Fibroblast of the aortic adventitia (primary cell): Measurements from ENCODE around the gene PIK3C2G. TPM values are rescaled to one million over a fixed set of nuclear protein-coding genes. Genes with fewer than 3 reads are reported as not detected.
"Not testable (repeated sequence)": the region's sequence is repeated elsewhere in the genome, so short reads cannot be mapped to it uniquely, and the experiment has no call there.

Experiments used
- DNase-seq: peaks from one replicate; pipeline ENCODE4 v3.0.0-alpha.2; 2010; ENCODE audit warnings: low read depth
- H3K4me3 ChIP-seq: 2 replicates; pipeline ENCODE4 v1.5.1; 2011; ENCODE audit warnings: low read depth, mild to moderate bottlenecking, control low read depth, low read length, moderate library complexity
- total RNA-seq: library from RNA; depleted of rRNA; stranded (reverse); fragments of >200 nt; gene quantifications from 2 replicates; pipeline ENCODE4 v1.2.3, GENCODE V29; 2012; ENCODE audit warnings: low replicate concordance
- TF ChIP-seq, protein P1 (sequence below): IDR thresholded peaks from 2 replicates; pipeline ENCODE4 v1.5.1; 2011; ENCODE audit warnings: mild to moderate bottlenecking, low read length, control low read depth, inconsistent platforms; ENCODE audit not compliant: insufficient read depth

The PIK3C2G gene
- total RNA-seq, 1 donor: 0.09 TPM

DNA sequence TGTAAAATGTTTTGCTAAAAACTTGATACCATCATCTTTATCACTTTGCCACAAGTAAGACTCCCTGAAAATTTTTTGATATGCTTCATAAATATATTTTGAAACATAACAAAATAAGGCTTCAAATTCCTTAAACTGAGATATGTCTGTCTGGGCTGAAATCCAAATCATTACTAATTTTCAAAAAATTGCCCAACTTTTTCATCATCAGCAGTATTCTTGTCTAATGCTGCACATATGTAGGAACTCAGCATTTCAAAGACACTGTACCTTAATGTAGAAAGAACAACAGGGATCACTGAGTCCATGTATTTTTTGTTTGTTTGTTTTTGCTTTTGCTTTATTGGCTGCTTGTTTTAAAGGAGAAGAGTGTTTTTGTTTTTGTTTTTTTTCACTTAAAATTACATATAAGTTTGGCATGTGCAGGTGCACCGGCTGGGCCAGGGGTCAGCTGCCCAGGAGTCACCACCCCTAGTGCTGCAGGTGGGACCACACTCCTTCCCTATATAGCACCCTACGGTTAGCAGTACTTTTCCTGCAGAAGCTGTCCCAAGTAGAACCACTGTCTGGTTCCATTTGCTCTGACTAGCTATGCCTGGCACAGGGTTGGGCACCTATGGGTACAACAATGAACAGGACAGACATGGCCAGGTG is 231.2 kb downstream of the PIK3C2G start:
- DNase-seq: peak; percentile 77
- TF ChIP-seq, protein P1, sequence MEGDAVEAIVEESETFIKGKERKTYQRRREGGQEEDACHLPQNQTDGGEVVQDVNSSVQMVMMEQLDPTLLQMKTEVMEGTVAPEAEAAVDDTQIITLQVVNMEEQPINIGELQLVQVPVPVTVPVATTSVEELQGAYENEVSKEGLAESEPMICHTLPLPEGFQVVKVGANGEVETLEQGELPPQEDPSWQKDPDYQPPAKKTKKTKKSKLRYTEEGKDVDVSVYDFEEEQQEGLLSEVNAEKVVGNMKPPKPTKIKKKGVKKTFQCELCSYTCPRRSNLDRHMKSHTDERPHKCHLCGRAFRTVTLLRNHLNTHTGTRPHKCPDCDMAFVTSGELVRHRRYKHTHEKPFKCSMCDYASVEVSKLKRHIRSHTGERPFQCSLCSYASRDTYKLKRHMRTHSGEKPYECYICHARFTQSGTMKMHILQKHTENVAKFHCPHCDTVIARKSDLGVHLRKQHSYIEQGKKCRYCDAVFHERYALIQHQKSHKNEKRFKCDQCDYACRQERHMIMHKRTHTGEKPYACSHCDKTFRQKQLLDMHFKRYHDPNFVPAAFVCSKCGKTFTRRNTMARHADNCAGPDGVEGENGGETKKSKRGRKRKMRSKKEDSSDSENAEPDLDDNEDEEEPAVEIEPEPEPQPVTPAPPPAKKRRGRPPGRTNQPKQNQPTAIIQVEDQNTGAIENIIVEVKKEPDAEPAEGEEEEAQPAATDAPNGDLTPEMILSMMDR: no peak
- H3K4me3 ChIP-seq: no peak overlapping the region

DNA sequence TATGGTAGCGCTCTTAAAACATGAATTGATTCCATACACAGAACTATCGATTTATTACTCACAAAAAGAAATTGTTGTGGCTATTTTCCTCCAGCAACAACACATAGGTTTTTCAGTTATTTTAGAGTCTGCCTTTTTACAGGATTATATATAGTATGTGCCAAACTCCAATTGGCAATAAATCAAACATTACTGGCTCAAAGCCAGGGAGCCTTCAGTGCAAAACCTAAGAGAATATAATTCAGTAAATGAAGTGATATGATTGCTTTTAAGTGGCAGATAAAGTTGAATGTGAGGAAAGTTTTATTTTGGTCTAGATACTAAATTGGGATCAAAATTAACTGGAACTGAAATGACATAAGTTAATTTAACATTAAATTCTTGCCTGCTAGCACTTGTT is 234.8 kb downstream of the PIK3C2G start:
- DNase-seq: peak; percentile 24
- no peak overlapping the region for H3K4me3 ChIP-seq
- TF ChIP-seq, protein P1: no peak

DNA sequence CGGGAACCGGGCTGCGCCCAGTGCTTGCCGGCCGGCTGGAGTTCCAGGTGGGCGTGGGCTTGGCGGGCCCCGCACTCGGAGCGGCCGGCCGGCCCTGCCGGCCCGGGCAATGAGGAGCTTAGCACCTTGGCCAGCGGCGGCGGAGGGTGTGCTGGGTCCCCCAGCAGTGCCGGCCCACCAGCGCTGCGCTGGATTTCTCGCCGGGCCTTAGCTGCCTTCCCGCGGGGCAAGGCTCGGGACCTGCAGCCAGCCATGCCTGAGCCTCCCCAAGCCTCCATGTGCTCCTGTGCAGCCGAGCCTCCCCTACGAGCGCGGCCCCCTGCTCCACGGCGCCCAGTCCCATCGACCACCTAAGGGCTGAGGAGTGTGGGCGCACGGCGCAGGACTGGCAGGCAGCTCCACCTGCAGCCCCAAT is 238.8 kb downstream of the PIK3C2G start:
- not testable (repeated sequence) for DNase-seq, H3K4me3 ChIP-seq

DNA sequence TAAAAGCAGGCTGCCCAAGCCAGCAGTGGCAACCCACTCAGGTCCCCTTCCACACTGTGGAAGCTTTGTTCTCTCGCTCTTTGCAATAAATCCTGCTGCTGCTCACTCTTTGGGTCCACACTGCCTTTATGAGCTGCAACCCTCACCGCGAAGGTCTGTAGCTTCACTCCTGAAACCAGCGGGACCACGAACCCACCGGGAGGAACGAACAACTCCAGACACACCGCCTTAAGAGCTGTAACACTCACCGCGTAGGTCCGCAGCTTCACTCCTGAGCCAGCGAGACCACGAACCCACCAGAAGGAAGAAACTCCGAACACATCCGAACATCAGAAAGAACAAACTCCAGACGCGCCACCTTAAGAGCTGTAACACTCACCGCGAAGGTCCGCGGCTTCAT is 239.4 kb downstream of the PIK3C2G start:
- DNase-seq, H3K4me3 ChIP-seq: not testable (repeated sequence)

DNA sequence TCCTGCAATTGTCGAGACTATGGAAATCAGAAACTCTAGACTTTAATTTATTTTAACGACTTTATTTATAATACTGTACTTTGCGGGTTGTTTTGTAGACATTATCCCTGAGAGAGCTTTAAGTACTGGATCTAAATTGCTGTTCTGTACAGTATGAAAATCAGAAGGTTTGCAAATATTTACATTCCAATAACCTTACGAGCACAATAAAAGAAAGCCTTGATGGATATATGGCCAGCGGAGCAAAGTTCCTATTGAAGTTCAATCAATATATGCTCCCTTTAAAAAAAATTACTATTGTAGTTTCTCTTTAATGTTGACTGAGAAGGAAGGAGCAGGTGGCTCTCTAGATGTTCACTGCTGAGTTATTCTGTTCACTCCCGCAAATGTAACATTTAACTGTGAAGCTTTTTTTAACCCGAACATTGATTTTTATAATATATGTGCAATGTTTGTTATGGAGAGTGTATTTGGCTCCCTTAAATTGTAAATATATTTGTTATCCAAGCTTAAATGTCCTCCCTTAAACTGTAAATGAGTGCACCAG is 241.2 kb downstream of the PIK3C2G start:
- no peak overlapping the region for H3K4me3 ChIP-seq
- DNase-seq: no peak
- TF ChIP-seq, protein P1: no peak

DNA sequence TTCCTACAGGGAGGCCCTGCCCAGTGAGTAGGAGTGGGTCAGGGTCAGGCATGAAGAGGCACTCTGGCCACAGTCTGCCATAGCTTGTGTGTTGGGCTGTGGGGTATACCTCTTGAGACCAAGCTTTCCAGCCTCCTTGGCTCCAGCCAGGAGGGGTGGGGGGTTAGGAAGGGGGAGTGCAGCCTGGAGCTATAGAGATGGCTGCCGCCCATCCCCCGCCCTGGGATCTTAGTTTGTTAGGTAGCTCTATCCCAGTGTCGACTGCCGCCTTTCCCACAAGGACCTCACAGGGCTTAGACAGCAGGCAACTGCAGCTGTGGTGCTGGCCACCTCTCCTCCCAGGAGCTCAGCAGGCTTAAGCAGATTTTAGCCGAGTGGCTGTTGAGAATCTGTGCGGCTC is 260.1 kb downstream of the PIK3C2G start:
- H3K4me3 ChIP-seq: no peak overlapping the region
- no peak for DNase-seq
- TF ChIP-seq, protein P1: no peak

DNA sequence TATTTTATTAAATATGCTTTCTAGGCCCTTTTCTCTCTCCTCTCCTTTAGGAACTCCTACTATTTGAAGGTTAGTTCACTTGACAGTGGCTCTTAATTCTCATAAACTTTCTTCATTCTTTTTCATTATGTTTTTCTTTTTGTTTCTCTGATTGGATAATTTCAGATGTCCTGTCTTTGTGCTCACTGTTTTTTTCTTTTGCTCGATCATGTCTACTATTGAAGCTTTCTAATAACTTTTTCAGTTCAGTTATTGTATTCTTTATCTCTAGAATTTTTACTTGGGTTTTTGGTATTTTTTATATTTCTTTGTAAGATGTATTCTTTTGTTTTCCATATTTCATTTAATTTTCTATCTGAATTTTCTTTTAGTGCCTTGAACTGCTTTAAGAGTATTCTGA is 261.5 kb downstream of the PIK3C2G start:
- TF ChIP-seq, protein P1: no peak
- H3K4me3 ChIP-seq: no peak overlapping the region
- DNase-seq: no peak

DNA sequence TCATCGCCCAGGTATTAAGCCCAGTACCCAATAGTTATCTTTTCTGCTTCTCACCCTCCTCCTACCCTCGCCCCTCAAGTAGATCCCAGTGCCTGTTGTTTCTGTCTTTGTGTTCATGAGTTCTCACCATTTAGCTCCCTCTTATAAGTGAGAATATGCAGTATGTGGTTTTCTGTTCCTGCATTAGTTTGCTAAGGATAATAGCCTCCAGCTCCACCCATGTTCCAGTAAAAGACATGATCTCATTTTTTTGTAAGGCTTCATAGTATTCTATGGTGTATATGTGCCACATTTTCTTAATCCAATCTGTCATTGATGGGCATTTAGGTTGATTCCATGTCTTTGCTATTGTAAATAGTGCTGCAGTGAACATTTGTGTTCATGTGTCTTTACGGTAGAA is 281.2 kb downstream of the PIK3C2G start:
- not testable (repeated sequence) for DNase-seq, H3K4me3 ChIP-seq
